Activated T-cell treated with anti-CD3 and anti-CD28 coated beads for 48 hours (primary cell): Measurements from ENCODE around the gene MALT1.
"Not testable (repeated sequence)": the region's sequence is repeated elsewhere in the genome, so short reads cannot be mapped to it uniquely, and the experiment has no call there.

Experiments
- DNase-seq: peaks from one replicate; pipeline ENCODE4 v3.0.0-alpha.2; 2020; ENCODE audit warnings: low read depth

MALT1 gene, protein sequence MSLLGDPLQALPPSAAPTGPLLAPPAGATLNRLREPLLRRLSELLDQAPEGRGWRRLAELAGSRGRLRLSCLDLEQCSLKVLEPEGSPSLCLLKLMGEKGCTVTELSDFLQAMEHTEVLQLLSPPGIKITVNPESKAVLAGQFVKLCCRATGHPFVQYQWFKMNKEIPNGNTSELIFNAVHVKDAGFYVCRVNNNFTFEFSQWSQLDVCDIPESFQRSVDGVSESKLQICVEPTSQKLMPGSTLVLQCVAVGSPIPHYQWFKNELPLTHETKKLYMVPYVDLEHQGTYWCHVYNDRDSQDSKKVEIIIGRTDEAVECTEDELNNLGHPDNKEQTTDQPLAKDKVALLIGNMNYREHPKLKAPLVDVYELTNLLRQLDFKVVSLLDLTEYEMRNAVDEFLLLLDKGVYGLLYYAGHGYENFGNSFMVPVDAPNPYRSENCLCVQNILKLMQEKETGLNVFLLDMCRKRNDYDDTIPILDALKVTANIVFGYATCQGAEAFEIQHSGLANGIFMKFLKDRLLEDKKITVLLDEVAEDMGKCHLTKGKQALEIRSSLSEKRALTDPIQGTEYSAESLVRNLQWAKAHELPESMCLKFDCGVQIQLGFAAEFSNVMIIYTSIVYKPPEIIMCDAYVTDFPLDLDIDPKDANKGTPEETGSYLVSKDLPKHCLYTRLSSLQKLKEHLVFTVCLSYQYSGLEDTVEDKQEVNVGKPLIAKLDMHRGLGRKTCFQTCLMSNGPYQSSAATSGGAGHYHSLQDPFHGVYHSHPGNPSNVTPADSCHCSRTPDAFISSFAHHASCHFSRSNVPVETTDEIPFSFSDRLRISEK

DNA sequence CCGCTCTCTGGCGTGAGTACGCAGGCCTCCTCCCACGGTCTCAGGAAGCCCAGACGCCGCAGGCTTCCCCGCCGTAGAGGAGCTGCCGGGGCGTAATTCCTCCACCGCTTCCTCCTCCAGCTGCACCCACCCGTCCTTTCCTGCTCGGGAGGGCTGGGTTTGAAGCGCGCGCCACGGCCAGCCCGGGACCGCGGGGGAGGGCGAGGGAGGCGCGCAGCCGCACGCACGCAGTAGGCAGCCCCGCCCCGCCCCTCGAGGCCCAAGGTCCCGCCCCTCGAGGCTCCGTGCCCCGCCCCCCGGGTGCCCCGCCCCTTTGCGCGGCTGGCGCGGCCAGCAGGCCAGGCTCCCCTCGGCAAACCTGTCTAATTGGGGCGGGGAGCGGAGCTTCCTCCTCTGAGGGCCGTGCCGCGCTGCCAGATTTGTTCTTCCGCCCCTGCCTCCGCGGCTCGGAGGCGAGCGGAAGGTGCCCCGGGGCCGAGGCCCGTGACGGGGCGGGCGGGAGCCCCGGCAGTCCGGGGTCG, at the start of gene MALT1:
Gene MALT1, plus strand, starts transcription at position 355 of the 521 bp plus-strand sequence. CDS start 179 bp downstream, outside the sequence.
- peak; percentile 96 for DNase-seq

DNA sequence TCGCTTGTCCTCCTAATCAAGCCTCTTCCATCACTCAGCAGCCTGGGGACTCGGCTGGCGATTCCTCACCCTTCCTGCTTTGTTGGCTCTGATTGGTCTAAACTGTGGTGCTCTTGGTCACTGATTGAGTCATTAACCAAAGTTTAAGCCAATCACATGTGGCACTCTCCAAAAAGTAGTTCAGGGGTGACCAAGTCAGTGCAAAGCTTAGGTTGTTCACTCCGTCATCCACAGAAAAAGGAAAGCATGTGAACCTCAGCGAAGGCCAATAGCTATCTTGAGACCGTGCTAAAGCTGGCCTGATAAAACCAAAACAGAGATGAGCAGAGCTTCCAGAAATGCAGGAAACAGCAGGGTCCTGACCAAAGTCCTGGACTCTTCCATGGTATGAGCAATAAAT, 47.3 kb upstream of the MALT1 start:
- DNase-seq = no peak

- no peak for DNase-seq
Measured at GRCh38 chr18:58625839-58626238, 45.4 kb upstream of the MALT1 start.

- no peak for DNase-seq
Measured at GRCh38 chr18:58630071-58630470, 41.2 kb upstream of the MALT1 start.

- no peak for DNase-seq
Measured at GRCh38 chr18:58631301-58631700, 40.0 kb upstream of the MALT1 start.

DNA sequence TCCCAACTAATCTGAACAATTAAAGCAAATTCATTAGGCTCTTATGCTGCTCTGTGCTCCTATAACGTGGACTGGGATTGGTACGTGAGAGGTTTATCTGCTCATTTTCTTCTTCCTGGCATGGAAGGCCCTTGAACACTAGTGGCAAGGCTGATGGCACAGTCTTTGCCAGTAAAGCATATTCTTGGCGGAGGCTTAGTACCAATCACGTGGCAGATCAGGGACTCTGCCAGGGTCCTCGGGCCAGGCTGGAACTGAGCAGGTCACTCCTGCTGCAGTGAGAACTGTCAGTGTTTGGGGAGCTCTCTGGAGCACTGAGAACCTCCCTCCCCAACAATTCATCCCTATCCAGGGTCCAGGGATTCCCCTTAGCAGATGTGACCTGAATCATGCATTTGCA, 38.7 kb upstream of the MALT1 start:
- DNase-seq = no peak

- DNase-seq = no peak
Measured at GRCh38 chr18:58633874-58634273, 37.4 kb upstream of the MALT1 start.

DNA sequence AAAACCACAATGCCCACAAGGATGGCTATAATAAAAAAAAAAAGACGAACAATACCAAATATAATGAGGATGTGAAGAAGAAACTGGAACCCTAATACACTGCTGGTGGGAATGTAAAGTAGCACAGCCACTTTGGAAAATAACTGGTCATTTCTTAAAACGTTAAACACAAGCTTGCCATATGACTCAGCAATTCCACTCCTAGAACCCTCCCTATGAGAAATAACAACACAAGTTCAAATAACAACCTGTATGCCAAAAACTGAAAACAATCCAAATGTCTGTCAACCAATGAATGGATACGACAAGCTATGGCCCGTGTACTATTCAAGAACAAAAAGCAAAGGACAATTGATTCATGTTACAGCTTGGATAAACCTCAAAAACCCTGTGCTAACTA, 35.4 kb upstream of the MALT1 start:
- no peak for DNase-seq

- no peak for DNase-seq
Measured at GRCh38 chr18:58637197-58637596, 34.1 kb upstream of the MALT1 start.

DNA sequence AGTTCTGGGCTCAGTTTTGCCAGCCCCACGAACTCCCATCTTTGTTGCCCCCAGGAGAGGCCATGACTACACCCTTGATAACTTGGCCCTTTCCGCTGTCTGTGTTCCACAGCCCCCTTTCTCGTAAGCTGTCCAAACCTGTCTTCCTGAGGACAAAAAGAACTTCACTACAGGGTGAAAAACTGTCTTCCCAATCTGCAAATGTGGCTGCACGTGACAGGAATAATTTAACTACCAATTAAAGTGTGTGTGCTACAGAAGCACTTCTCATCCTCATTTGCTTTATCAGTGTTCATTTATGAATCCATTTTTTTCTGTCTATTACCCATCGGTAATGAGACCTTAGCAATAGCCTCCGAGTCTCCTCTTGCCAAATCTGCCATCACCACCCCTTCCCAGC, 33.3 kb upstream of the MALT1 start:
- no peak for DNase-seq

DNA sequence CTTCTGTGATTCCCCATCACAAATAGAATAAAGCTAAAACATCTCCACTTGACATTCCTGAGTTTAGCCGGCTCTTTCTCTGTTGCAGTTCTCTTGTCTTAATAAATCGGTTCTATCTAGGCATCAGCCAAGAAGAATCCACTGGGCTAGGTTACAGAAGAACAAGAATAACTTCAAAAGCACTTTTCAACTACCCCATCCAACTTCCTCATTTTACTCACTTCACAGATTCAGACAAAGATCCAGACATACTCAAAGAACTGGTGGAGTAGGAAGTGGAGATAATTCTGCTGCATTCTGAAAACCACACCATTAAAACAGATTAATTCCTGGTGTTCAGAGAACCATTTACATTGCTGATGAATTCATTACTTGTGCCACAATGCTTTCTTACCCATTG, 32.8 kb upstream of the MALT1 start:
- DNase-seq = no peak

GRCh38 chr18:58639237-58639636, 32.0 kb upstream of the MALT1 start:
- DNase-seq = no peak

DNA sequence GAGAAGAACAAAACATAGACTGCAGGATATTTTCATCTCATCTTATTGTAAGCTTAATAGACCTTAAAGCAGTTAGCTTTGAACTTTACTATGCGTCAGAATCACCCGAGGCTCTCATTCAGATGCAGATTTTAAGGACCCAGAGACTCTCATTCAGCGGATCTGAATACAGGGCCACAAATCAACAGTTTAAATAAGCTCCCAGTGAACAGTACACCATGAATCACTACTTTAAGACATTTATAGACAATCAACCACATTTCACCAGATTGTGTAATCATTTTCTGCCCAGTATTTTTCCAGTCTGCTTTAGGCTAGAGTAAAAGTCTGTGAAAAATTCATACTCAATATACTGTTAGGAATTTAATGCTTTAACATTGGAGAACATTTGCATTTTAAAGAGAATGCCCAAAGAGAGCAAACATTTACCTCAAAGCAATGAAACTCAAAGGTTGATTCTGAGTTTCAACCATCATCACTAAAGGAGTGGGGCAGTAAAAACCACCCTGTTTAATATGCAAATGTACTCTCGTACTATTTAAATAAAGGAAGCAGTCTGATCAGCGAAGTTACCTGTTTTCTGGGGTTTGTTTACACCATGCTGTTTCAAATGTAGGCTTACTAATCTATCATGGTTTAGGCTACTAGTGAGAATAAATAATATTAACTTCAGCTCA, 31.4 kb upstream of the MALT1 start:
- DNase-seq = no peak

- DNase-seq = no peak
Measured at GRCh38 chr18:58640428-58640805, 30.8 kb upstream of the MALT1 start.

DNA sequence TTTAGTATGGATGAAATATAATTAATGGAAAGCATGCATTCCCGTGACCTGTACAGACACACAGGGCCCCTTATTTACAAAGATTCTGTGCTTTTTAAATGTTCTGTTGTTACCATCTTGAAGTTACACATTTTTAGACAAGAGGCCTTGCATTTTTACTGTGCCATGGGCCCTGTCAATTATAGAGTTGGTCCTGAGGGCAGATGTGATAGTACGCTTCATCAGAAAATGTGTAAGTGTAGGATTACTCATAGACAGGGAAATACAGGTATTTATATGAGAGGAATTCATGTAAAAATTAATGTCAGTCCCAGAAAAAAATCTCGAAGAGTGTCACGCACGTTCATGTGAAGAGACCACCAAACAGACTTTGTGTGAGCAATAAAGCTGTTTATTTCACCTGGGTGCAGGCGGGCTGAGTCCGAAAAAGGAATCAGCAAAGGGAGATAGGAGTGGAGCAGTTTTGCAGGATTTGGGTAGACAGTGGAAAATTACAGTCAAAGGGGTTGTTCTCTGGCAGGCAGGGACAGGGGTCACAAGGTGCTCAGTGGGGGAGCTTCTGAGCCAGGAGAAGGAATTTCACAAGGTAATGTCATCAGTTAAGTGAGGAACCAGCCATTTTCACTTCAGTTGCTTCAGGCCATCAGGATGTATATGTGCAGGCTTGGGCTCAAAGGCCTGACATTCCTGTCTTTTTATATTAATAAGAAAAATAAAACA, 30.2 kb upstream of the MALT1 start:
- DNase-seq = no peak

DNA sequence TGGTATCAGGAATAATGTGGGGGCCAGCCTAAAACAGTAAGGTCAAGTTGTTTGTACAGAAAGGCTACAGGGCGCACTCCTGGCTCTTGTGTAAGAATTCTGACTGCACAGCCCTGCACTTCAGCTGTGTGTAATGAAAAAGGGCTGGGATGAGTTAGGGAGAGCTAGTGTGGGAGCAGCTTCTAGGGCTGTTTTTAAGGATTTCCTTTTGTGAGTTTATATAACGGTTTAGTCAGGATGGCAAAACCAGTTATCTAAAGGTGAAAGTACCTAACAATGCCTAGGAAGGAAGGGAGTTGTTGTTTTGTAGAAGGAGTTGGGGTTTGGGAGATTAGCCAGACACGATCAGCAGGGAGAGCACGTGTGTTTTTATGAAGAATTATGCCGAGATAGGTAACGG, 27.7 kb upstream of the MALT1 start:
- DNase-seq = not testable (repeated sequence)

DNA sequence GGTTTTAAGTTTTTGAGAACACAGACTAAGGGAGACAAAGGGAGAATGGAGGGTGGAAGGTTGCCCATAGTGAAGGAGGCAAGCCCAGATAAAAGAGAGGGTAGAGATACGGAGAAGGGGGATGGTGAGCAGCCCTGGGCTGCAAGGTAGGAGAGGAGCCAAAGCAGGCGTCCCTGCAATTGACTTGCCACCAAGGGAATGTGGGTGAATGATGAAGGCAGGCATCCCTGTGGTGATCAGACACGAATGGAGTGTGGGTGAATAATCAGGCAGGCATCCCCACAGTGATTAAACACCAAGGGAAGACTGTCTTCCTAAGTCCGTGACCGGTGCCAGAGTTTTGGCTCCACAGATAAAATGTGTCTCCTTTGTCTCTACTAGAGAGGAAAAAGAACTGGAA, 25.9 kb upstream of the MALT1 start:
- no peak for DNase-seq

- no peak for DNase-seq
Measured at GRCh38 chr18:58646334-58646862, 24.9 kb upstream of the MALT1 start.

DNA sequence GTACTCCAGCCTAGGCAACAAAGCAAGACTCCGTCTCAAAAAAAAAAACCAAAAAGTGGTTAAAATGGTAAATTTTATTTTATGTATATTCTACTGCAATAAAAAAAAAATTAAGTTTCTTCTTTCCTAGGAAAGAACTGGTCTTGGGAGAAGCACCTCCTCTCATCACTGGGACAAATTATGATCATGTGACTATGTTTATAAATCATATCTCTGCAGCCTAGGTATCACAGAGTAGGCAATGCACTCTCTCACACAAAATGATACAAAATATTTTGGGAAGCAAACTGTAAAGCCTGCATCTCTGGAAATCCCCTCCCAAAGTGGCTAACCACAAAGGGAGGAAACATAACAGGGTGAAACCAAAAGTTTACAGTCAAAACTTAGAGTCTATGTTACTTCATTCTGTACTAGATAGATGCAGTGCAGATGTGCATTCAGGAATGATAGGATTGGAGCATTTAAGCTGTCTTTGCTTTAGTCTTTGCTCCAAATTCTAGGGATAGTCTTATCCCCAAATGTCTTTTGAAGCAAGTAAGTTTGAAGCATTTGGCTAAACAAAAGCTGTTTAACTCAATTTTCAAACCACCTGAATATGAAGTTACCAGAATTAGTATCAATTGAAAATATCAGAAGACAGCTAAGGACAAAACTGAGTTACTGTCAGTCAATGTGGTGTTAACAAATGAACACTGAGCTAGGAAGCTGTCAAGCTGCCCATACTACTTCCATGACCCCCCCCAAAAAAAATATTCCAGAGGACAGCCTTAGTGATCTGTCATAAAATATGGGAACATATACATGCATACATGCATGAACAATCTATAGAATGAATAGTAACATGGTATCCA, 21.1 kb upstream of the MALT1 start:
- DNase-seq = no peak

DNA sequence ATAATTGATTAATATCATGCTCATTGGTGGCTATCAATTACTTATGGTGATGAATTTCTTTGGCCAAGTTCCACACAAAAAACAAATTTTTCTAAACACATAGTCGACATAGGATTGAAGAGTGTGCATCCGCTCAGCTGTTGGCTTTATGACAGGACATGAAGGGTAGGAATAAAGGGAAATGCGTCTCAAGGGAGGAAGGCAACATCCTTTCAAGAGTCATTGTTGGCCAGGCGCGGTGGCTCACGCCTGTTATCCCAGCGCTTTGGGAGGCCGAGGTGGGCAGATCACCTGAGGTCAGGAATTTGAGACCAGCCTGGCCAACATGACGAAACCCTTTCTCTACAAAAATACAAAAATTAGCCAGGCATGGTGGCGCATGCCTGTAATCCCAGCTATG, 20.4 kb upstream of the MALT1 start:
- not testable (repeated sequence) for DNase-seq
